ENCODE measurements around the gene TRERF1. TPM values are rescaled to one million over a fixed set of nuclear protein-coding genes. Genes with fewer than 3 reads are reported as not detected.

Gene TRERF1
- total RNA-seq, 2 experiments from 2014 or later, result 12.2 to 14.5 TPM

- H3K4me3 Mint-ChIP-seq, result no peak overlapping the region
- no peak for ATAC-seq
- no peaks in the 10 kb centered on the region for H3K27me3 Mint-ChIP-seq
- H3K9me3 Mint-ChIP-seq (ENCODE audit: low read depth), result no peaks in the 10 kb centered on the region
- intact Hi-C loops (cut with DNase I, micrococcal nuclease), result no loop called here
- peak overlapping the region; percentile 56 for H3K27ac Mint-ChIP-seq
- CTCF ChIA-PET, result interaction anchor here (0.6 to 2.2 kb wide), 5 partner anchors 16 to 651 kb away, joined by 3 to 13 read pairs (median 4); no protein-coding TSS in a partner anchor
- H3K36me3 Mint-ChIP-seq (ENCODE audit: low read depth), result peaks cover 7% of the 10 kb centered on the region
- no peak for DNase-seq
- POLR2A ChIA-PET, result no interaction called here
- H3K4me1 Mint-ChIP-seq, result peaks cover 2% of the 10 kb centered on the region
Measured at GRCh38 chr6:42230345-42231321, 221.1 kb downstream of the TRERF1 start.

GRCh38 chr6:42229506-42230119, 222.1 kb downstream of the TRERF1 start:
- CTCF ChIA-PET, result interaction anchor here (0.7 to 2.2 kb wide), 3 partner anchors 14 to 652 kb away, joined by 3 to 13 read pairs (median 6); no protein-coding TSS in a partner anchor

GRCh38 chr6:42228305-42228704, 223.4 kb downstream of the TRERF1 start:
- ChIA-PET POLR2A (no interaction called here), CTCF (interaction anchor here (0.5 to 3.6 kb wide), 2 partner anchors 12 to 310 kb away, joined by 4 to 24 read pairs; partner anchors contain the start of gene MRPS10)
- intact Hi-C loops (cut with DNase I, micrococcal nuclease), result no loop called here
- Mint-ChIP-seq H3K4me3 (no peak overlapping the region), H3K9me3 (ENCODE audit: low read depth) (no peaks in the 10 kb centered on the region), H3K36me3 (ENCODE audit: low read depth) (peaks cover 7% of the 10 kb centered on the region), H3K27ac (no peak overlapping the region), H3K4me1 (peaks cover 19% of the 10 kb centered on the region), H3K27me3 (no peaks in the 10 kb centered on the region)
- ATAC-seq (no peak), DNase-seq (no peak)

More at GRCh38 chr6:42229506-42230119, 222.1 kb downstream of the TRERF1 start:
- intact Hi-C loops (cut with DNase I, micrococcal nuclease), result no loop called here
- peaks cover 7% of the 10 kb centered on the region for H3K36me3 Mint-ChIP-seq (ENCODE audit: low read depth)
- no peaks in the 10 kb centered on the region for H3K27me3 Mint-ChIP-seq
- peak overlapping the region; percentile 5 for H3K27ac Mint-ChIP-seq
- DNase-seq, result no peak
- no peak for ATAC-seq
- no peaks in the 10 kb centered on the region for H3K9me3 Mint-ChIP-seq (ENCODE audit: low read depth)
- POLR2A ChIA-PET, result no interaction called here
- H3K4me3 Mint-ChIP-seq, result no peak overlapping the region
- peaks cover 9% of the 10 kb centered on the region for H3K4me1 Mint-ChIP-seq

- Mint-ChIP-seq H3K4me3 (no peak overlapping the region), H3K27ac (no peak overlapping the region), H3K9me3 (ENCODE audit: low read depth) (no peaks in the 10 kb centered on the region), H3K27me3 (no peaks in the 10 kb centered on the region), H3K4me1 (peaks cover 19% of the 10 kb centered on the region), H3K36me3 (ENCODE audit: low read depth) (peaks cover 6% of the 10 kb centered on the region)
- DNase-seq (no peak), ATAC-seq (no peak)
- ChIA-PET CTCF (interaction anchor here (0.5 to 3.6 kb wide), 6 partner anchors 11 to 320 kb away, joined by 3 to 24 read pairs (median 4); partner anchors contain the start of gene MRPS10), POLR2A (no interaction called here)
- intact Hi-C loops (cut with DNase I, micrococcal nuclease), result no loop called here
Measured at GRCh38 chr6:42227173-42227850, 224.4 kb downstream of the TRERF1 start.

- H3K27ac Mint-ChIP-seq, result no peak overlapping the region
- H3K4me1 Mint-ChIP-seq, result peaks cover 19% of the 10 kb centered on the region
- ChIA-PET POLR2A (no interaction called here), CTCF (interaction anchor here (0.8 to 3.6 kb wide), 5 partner anchors 9 to 320 kb away, joined by 3 to 24 read pairs (median 3); partner anchors contain the start of gene MRPS10)
- DNase-seq (no peak), ATAC-seq (no peak)
- H3K9me3 Mint-ChIP-seq (ENCODE audit: low read depth), result no peaks in the 10 kb centered on the region
- H3K27me3 Mint-ChIP-seq, result no peaks in the 10 kb centered on the region
- no peak overlapping the region for H3K4me3 Mint-ChIP-seq
- H3K36me3 Mint-ChIP-seq (ENCODE audit: low read depth), result peaks cover 2% of the 10 kb centered on the region
- intact Hi-C loops (cut with DNase I, micrococcal nuclease), result no loop called here
Measured at GRCh38 chr6:42226645-42227143, 225.0 kb downstream of the TRERF1 start.

GRCh38 chr6:42226161-42226611, 225.5 kb downstream of the TRERF1 start:
- Mint-ChIP-seq H3K27me3 (no peaks in the 10 kb centered on the region), H3K27ac (no peak overlapping the region), H3K4me1 (peaks cover 22% of the 10 kb centered on the region), H3K4me3 (no peak overlapping the region), H3K36me3 (ENCODE audit: low read depth) (peaks cover 2% of the 10 kb centered on the region), H3K9me3 (ENCODE audit: low read depth) (no peaks in the 10 kb centered on the region)
- intact Hi-C loops (cut with DNase I, micrococcal nuclease), result no loop called here
- ChIA-PET CTCF (interaction anchor here (1.2 to 3.6 kb wide), 3 partner anchors 9 to 321 kb away, joined by 3 to 24 read pairs (median 17); partner anchors contain the start of gene MRPS10), POLR2A (no interaction called here)
- ATAC-seq (no peak), DNase-seq (no peak)

GRCh38 chr6:42225419-42225818, 226.3 kb downstream of the TRERF1 start:
- POLR2A ChIA-PET, result no interaction called here
- intact Hi-C loops (cut with DNase I, micrococcal nuclease), result loop anchor here in 1 of 2 experiments (2.0 kb wide), 1 partner anchor 321 kb away; no protein-coding TSS in a partner anchor
- CTCF ChIA-PET, result interaction anchor here (0.7 to 3.6 kb wide), 6 partner anchors 8 to 322 kb away, joined by 3 to 24 read pairs (median 3); partner anchors contain the start of gene MRPS10
- peaks cover 2% of the 10 kb centered on the region for H3K36me3 Mint-ChIP-seq (ENCODE audit: low read depth)
- ATAC-seq, result no peak
- no peaks in the 10 kb centered on the region for H3K27me3 Mint-ChIP-seq
- H3K9me3 Mint-ChIP-seq (ENCODE audit: low read depth), result no peaks in the 10 kb centered on the region
- H3K4me3 Mint-ChIP-seq, result no peak overlapping the region
- H3K27ac Mint-ChIP-seq, result no peak overlapping the region
- H3K4me1 Mint-ChIP-seq, result peaks cover 26% of the 10 kb centered on the region
- no peak for DNase-seq

- ChIA-PET CTCF (interaction anchor here (0.7 to 3.6 kb wide), 5 partner anchors 9 to 322 kb away, joined by 3 to 24 read pairs (median 3); partner anchors contain the start of gene MRPS10), POLR2A (no interaction called here)
- H3K36me3 Mint-ChIP-seq (ENCODE audit: low read depth), result peaks cover 2% of the 10 kb centered on the region
- no peak for ATAC-seq
- intact Hi-C loops (cut with DNase I, micrococcal nuclease), result loop anchor here in 1 of 2 experiments (2.0 kb wide), 1 partner anchor 322 kb away; no protein-coding TSS in a partner anchor
- H3K4me3 Mint-ChIP-seq, result no peak overlapping the region
- no peaks in the 10 kb centered on the region for H3K27me3 Mint-ChIP-seq
- peaks cover 26% of the 10 kb centered on the region for H3K4me1 Mint-ChIP-seq
- no peak for DNase-seq
- no peak overlapping the region for H3K27ac Mint-ChIP-seq
- H3K9me3 Mint-ChIP-seq (ENCODE audit: low read depth), result no peaks in the 10 kb centered on the region
Measured at GRCh38 chr6:42225029-42225339, 226.7 kb downstream of the TRERF1 start.

- ChIA-PET CTCF (interaction anchor here (0.5 to 3.6 kb wide), 10 partner anchors 8 to 678 kb away, joined by 3 to 24 read pairs (median 3); partner anchors contain the start of gene MRPS10), POLR2A (no interaction called here)
- no peaks in the 10 kb centered on the region for H3K9me3 Mint-ChIP-seq (ENCODE audit: low read depth)
- ATAC-seq (peak; percentile 98), DNase-seq (no peak)
- intact Hi-C loops (cut with DNase I, micrococcal nuclease), result loop anchor here (1.0 to 2.0 kb wide), 2 partner anchors 116 to 322 kb away; no protein-coding TSS in a partner anchor
- H3K27me3 Mint-ChIP-seq, result no peaks in the 10 kb centered on the region
- H3K4me1 Mint-ChIP-seq, result peaks cover 26% of the 10 kb centered on the region
- H3K27ac Mint-ChIP-seq, result peak overlapping the region; percentile 73
- peaks cover 1% of the 10 kb centered on the region for H3K36me3 Mint-ChIP-seq (ENCODE audit: low read depth)
- peak overlapping the region; percentile 47 for H3K4me3 Mint-ChIP-seq
Measured at GRCh38 chr6:42224222-42225028, 227.3 kb downstream of the TRERF1 start.

GRCh38 chr6:42222448-42222847, 229.3 kb downstream of the TRERF1 start:
- H3K27ac Mint-ChIP-seq, result no peak overlapping the region
- ChIA-PET CTCF (interaction anchor here (1.0 to 1.9 kb wide), 2 partner anchors 326 to 435 kb away, joined by 3 to 7 read pairs; partner anchors contain the start of gene TOMM6), POLR2A (no interaction called here)
- intact Hi-C loops (cut with DNase I, micrococcal nuclease), result no loop called here
- DNase-seq, result no peak
- H3K36me3 Mint-ChIP-seq (ENCODE audit: low read depth), result peaks cover 2% of the 10 kb centered on the region
- no peaks in the 10 kb centered on the region for H3K9me3 Mint-ChIP-seq (ENCODE audit: low read depth)
- H3K27me3 Mint-ChIP-seq, result no peaks in the 10 kb centered on the region
- H3K4me1 Mint-ChIP-seq, result peaks cover 26% of the 10 kb centered on the region
- H3K4me3 Mint-ChIP-seq, result no peak overlapping the region
- no peak for ATAC-seq
